ENCODE results near the gene RET.

The RET gene

DNA sequence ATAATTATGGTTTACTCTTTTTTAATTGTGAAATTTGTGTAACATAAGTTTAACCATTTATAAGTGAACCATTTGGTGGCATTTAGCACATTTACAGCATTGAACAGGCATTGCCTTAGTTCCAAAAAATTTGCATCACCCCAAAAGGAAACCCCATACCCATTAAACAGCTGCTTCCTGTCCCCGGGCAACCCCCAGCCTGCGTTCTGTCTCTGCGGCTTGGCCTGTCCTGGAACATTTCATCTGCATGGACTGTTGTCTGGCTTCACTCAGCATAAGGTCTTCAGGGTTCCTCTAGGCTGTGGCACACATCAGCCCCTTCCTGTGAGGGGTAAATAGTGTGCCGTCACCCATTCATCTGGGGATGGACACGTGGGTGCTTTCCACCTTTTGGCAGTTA lies 6.9 kb downstream of the RET start:
- TF ChIP-seq, protein P1, sequence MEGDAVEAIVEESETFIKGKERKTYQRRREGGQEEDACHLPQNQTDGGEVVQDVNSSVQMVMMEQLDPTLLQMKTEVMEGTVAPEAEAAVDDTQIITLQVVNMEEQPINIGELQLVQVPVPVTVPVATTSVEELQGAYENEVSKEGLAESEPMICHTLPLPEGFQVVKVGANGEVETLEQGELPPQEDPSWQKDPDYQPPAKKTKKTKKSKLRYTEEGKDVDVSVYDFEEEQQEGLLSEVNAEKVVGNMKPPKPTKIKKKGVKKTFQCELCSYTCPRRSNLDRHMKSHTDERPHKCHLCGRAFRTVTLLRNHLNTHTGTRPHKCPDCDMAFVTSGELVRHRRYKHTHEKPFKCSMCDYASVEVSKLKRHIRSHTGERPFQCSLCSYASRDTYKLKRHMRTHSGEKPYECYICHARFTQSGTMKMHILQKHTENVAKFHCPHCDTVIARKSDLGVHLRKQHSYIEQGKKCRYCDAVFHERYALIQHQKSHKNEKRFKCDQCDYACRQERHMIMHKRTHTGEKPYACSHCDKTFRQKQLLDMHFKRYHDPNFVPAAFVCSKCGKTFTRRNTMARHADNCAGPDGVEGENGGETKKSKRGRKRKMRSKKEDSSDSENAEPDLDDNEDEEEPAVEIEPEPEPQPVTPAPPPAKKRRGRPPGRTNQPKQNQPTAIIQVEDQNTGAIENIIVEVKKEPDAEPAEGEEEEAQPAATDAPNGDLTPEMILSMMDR (IDR thresholded peaks at IDR 0.05; ENCODE audit: low read depth, low read length), result no peak
- DNase-seq (ENCODE audit: low read depth in 2 of 2), result no peak
- no peak overlapping the region for H3K4me3 ChIP-seq (replicated peaks in 1 of 2; ENCODE audit: low read depth in 2 of 2, low read length in 2 of 2)

DNA sequence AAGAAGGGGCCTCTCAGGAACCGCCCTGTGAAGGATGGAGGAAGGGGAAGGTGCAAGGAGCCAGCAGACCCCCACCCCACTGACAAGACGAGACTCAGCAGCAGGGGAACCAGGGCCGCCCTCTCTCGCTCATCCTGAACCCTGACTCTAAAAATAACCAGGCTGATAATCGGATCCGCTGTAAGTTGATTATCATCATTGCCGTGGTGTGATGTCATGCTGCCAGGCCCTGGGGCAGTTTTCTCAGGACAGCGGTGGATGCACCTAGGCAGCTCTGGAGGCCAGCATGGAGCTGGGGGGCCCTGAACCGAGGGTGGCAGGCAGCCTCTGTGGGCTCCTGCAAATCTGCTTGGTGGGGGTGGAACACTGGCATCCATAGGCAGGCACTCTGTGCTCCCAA lies 7.9 kb downstream of the RET start:
- H3K4me3 ChIP-seq (replicated peaks in 1 of 2; ENCODE audit: low read depth in 2 of 2, low read length in 2 of 2), result no peak overlapping the region
- TF ChIP-seq, protein P1 (IDR thresholded peaks at IDR 0.05; ENCODE audit: low read depth, low read length), result no peak
- no peak for DNase-seq (ENCODE audit: low read depth in 2 of 2)

DNA sequence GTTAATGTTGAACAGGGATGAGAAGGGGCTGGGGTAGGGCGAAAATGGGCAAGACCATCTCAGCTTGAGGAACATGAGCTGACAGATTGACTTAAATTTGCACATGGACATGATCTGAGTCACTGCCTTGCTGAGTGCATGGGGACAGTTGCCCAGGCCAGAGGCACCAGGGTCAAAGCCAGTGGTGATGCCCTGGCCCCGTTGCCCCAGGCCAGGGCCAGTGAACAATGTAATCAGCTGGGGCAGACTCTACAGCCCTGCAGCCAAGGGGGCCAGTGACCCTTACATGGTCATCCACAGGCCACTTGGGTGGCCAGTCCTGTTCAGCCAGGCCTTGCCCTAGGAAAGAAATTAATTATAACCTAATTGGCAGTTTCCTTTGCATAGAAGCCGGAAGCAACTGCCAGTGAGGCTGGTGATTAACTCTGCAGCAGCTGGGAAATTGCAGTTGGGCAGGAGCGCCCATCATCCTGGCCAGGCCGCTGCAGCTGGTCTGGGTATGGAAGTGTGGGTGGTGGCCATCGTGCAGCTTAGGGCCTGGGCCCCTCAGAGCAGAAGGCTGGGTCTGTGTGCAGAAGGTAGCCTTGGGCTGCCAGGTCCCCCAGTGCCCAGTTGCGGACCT lies 9.6 kb downstream of the RET start:
- DNase-seq (ENCODE audit: low read depth in 2 of 2), result no peak
- H3K4me3 ChIP-seq (replicated peaks in 1 of 2; ENCODE audit: low read depth in 2 of 2, low read length in 2 of 2), result no peak overlapping the region
- TF ChIP-seq, protein P1 (IDR thresholded peaks at IDR 0.05; ENCODE audit: low read depth, low read length), result no peak

DNA sequence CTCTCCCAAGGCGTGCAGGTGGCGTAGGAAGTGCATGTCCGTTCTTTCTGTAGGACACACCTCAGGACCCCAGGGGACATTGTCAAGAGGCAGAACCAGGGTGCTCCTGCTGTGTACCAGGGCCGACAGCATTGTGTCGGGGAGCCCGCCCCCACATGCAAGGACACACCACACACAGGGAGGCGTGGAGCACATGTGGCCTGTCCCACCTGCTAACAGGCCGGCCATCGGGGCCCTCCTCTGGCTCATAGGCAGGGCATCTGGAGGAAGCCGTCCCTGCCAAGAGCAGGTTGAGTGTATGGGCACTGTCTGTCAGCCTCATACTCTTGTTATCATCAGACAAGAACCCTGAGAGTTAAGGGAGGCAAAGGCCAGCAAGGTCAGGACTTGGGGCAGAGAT lies 12.7 kb downstream of the RET start:
- H3K4me3 ChIP-seq (replicated peaks in 1 of 2; ENCODE audit: low read depth in 2 of 2, low read length in 2 of 2), result no peak overlapping the region
- TF ChIP-seq, protein P1 (IDR thresholded peaks at IDR 0.05; ENCODE audit: low read depth, low read length), result no peak
- no peak for DNase-seq (ENCODE audit: low read depth in 2 of 2)

DNA sequence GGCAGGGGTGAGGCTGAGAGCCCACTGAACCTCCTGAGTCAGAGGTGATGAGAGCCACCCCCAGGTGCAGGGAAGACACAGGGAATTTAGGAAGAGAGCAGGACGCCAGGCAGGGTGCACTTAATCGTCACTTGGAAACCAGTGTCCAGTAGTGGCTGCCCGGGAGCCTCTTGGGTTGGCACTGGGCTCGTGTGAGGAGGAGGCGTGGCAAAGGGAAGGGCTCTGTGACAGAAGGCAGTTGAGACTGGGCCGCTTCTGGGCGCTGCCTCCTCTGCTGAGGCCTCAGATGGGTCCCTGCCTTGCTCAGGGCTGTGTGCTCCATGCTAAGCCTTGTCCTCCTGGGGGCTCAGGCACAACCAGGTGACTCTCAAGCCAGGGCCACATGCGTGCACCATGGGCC lies 13.3 kb downstream of the RET start:
- DNase-seq (ENCODE audit: low read depth in 2 of 2), result no peak
- no peak overlapping the region for H3K4me3 ChIP-seq (replicated peaks in 1 of 2; ENCODE audit: low read depth in 2 of 2, low read length in 2 of 2)
- TF ChIP-seq, protein P1 (IDR thresholded peaks at IDR 0.05; ENCODE audit: low read depth, low read length), result no peak

DNA sequence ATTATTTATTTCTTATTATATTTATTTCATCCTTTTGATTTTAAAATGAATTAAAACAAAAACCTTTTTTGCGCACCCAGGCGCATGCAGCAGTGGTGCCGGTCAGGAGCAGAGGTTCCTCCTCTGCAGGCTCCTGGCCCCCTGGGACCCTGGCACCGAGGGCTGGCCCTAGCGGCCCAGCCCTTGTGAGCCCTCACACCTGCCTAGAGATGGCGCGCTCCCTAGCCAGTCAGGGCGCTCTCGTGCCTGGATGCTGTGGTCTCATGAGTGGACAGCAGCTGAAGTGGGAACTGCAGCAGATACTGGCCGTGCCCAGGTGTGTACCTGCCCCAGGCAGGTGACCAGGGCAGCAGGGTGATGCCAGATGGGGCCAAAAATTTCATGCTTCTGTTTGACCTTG lies 13.8 kb downstream of the RET start:
- TF ChIP-seq, protein P1 (IDR thresholded peaks at IDR 0.05; ENCODE audit: low read depth, low read length), result no peak
- no peak for DNase-seq (ENCODE audit: low read depth in 2 of 2)
- H3K4me3 ChIP-seq (replicated peaks in 1 of 2; ENCODE audit: low read depth in 2 of 2, low read length in 2 of 2), result no peak overlapping the region

DNA sequence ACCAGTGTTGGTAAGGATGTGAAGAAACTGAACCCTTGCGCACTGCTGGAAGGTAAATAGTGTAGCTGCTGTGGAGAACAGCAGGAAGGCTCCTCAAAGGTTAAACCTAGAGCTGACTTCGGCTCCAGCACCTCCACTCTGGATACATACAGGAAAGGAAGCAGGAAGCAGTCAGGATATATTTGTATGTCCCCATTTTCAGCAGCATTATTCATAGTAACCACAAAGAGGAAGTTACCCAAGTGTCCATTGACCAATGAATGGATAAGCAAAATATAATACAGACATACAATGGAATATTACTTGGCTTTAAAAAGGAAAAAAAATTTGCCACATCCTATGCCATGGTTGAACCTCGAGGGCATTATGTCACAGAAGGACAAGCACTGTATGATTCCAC lies 15.0 kb downstream of the RET start:
- TF ChIP-seq, protein P1 (IDR thresholded peaks at IDR 0.05; ENCODE audit: low read depth, low read length), result no peak
- H3K4me3 ChIP-seq (replicated peaks in 1 of 2; ENCODE audit: low read depth in 2 of 2, low read length in 2 of 2), result no peak overlapping the region
- DNase-seq (ENCODE audit: low read depth in 2 of 2), result peak in 1 of 2 donors; percentile 22
